Thyroid gland (tissue), 4 donors: ENCODE results near the gene SPOCK1. TPM values are rescaled to one million over a fixed set of nuclear protein-coding genes. Genes with fewer than 3 reads are reported as not detected.

Experiments
- DNase-seq, 2 donors: peaks; one replicate each; pipeline ENCODE4 v3.0.0-alpha.2; 2019
- H3K27ac ChIP-seq, 3 donors: fragments of 200-600 bp; sonication (generic); 1 replicate in 2 of 3; 2 replicates in 1 of 3; pipeline ENCODE4 v1.5.1; 2016 to 2019; ENCODE audit warnings: mild to moderate bottlenecking in 1 of 3, moderate library complexity in 1 of 3
- H3K27me3 ChIP-seq: fragments of 200-600 bp; sonication (generic); one replicate; pipeline ENCODE4 v1.5.1; 2019
- H3K36me3 ChIP-seq, 2 donors: fragments of 200-600 bp; sonication (generic); one replicate each; pipeline ENCODE4 v1.5.1; 2016 to 2019
- H3K4me1 ChIP-seq, 2 donors: fragments of 200-600 bp; sonication (generic); one replicate each; pipeline ENCODE4 v1.5.1; 2017 to 2019
- H3K4me3 ChIP-seq, 3 donors: fragments of 200-600 bp; sonication (generic); replicated peaks in 1 of 3; 1 replicate in 2 of 3; 2 replicates in 1 of 3; pipeline ENCODE4 v1.5.1; 2016; ENCODE audit warnings: mild to moderate bottlenecking in 1 of 3
- H3K9me3 ChIP-seq: fragments of 200-600 bp; sonication (generic); one replicate; pipeline ENCODE4 v1.5.1; 2017
- POLR2A ChIP-seq, 2 donors: fragments of 450-650 bp; IDR thresholded peaks; one replicate each; pipeline ENCODE4 v1.6.1; 2017; ENCODE audit warnings: antibody characterized with exemption in 2 of 2, mild to moderate bottlenecking in 2 of 2, moderate library complexity in 1 of 2
- WGBS, 2 donors: methylation state at CpG; one replicate each; pipeline ENCODE4 v1.1.5; 2017; 5-methylcytosine and 5-hydroxymethylcytosine counted together
- intact Hi-C: fragments of 100-400 bp; cut with DNase I; formaldehyde crosslinking; loops from one replicate; pipeline ENCODE4 v1.15.1; 2023
- total RNA-seq, 4 donors: library from RNA; depleted of rRNA; stranded (reverse); fragments of >200 nt; gene quantifications; one replicate each; pipeline ENCODE4 v1.2.3, GENCODE V29; 2016
- TF ChIP-seq, protein P1 (sequence below), 6 experiments: fragments of 200-600 bp in 3 of 6; fragments of 450-650 bp in 3 of 6; sonication (generic) in 3 of 6; IDR thresholded peaks; one replicate each; pipeline ENCODE4 v1.5.1; 2016 to 2019; ENCODE audit warnings: antibody characterized with exemption in 6 of 6, mild to moderate bottlenecking in 2 of 6, inconsistent platforms in 1 of 6, moderate library complexity in 1 of 6

SPOCK1 gene
- total RNA-seq, 4 donors from 2014 or later: 15.8 to 34.1 (median 27.5) TPM

- Histone ChIP-seq H3K27me3 (no peaks in the 10 kb centered on the region), H3K27ac (no peak overlapping the region), H3K4me3 (no peak overlapping the region), H3K4me1 (peaks cover 0 to 12% of the 10 kb centered on the region in 2 donors), H3K9me3 (no peaks in the 10 kb centered on the region), H3K36me3 (no peaks in the 10 kb centered on the region)
- no peak for DNase-seq
- 88 to 96% methylated on average over 2 of the region's 2 CpGs for WGBS, 2 donors
- TF ChIP-seq, protein P1, sequence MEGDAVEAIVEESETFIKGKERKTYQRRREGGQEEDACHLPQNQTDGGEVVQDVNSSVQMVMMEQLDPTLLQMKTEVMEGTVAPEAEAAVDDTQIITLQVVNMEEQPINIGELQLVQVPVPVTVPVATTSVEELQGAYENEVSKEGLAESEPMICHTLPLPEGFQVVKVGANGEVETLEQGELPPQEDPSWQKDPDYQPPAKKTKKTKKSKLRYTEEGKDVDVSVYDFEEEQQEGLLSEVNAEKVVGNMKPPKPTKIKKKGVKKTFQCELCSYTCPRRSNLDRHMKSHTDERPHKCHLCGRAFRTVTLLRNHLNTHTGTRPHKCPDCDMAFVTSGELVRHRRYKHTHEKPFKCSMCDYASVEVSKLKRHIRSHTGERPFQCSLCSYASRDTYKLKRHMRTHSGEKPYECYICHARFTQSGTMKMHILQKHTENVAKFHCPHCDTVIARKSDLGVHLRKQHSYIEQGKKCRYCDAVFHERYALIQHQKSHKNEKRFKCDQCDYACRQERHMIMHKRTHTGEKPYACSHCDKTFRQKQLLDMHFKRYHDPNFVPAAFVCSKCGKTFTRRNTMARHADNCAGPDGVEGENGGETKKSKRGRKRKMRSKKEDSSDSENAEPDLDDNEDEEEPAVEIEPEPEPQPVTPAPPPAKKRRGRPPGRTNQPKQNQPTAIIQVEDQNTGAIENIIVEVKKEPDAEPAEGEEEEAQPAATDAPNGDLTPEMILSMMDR (IDR thresholded peaks at IDR 0.05): no peak
- TF ChIP-seq POLR2A (IDR thresholded peaks at IDR 0.05): no peak
- intact Hi-C loops: no loop called here
These were observed 428.6 kb downstream of the SPOCK1 start for GRCh38 chr5:137070521-137070920.

DNA sequence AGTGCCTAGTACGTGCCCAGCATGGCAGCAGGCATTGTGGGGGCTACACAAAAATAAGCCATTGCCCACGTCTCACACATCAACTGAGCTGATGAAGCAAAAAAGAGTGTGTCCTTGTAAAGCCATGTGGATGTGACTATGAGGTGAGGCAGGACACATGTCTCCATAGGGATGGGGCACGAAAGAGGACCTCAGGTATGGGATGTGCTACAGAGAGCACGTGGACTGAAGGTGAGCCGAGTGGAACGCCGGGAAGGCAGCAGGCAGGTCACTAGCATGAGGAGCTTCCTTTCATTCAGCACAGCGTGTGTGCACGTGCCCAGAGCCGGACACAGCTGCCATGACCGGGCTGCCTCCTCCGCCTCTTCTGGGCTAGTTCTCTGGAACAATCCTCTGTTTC, 429.8 kb downstream of the SPOCK1 start:
- Histone ChIP-seq H3K4me3 (no peak overlapping the region), H3K27ac (no peak overlapping the region), H3K4me1 (peaks cover 0 to 12% of the 10 kb centered on the region in 2 donors), H3K36me3 (no peaks in the 10 kb centered on the region), H3K9me3 (no peaks in the 10 kb centered on the region), H3K27me3 (no peaks in the 10 kb centered on the region)
- intact Hi-C loops: no loop called here
- DNase-seq: no peak
- TF ChIP-seq POLR2A (IDR thresholded peaks at IDR 0.05): no peak
- TF ChIP-seq, protein P1 (IDR thresholded peaks at IDR 0.05): no peak
- WGBS, 2 donors: 90 to 91% methylated on average over 11 to 12 of the region's 12 CpGs

DNA sequence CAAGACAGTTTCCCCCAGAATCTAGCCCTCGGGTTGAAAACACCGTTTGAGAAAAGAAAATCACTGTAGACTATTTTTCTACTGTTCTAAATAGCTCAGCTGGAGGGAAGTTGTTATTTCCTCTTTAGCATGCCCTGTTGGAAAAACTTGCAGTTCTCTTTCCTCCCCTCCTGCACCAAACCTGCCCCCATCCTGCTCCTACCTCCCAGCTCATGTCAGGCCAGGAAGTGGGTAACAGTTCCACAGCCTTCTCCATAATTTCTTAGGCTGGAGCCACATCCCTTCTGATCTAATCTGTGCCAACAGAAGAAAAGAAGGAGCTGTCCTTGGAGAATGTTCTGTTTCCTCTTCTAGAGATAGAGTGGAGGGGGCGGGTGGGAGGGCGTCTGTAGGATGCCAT, 437.7 kb downstream of the SPOCK1 start:
- H3K4me3 ChIP-seq: no peak overlapping the region
- TF ChIP-seq, protein P1 (IDR thresholded peaks at IDR 0.05): no peak
- TF ChIP-seq POLR2A (IDR thresholded peaks at IDR 0.05): no peak
- H3K36me3 ChIP-seq: no peaks in the 10 kb centered on the region
- intact Hi-C loops: no loop called here
- 55 to 69% methylated on average over 4 of the region's 4 CpGs for WGBS, 2 donors
- H3K9me3 ChIP-seq: no peaks in the 10 kb centered on the region
- no peak for DNase-seq
- no peaks in the 10 kb centered on the region for H3K4me1 ChIP-seq
- no peaks in the 10 kb centered on the region for H3K27me3 ChIP-seq
- no peak overlapping the region for H3K27ac ChIP-seq

DNA sequence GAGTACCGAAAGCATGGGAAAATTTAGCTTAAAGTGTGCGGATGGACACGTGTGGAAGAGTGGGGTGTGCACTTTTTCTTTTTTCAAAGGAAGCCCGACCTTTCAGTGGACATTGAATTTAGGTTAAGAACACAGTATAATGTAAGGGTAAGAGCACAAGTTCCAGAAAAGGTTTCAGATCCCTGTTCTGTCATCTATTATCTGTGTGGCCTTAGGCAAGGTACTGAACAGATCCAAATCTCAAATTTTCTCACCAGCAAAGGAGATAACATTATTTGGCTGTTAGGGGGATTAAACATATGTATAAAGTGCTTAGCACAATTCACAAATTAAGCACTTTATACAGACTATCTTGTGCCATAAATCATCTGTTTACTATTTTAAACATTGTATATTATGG, 441.0 kb downstream of the SPOCK1 start:
- 85 to 91% methylated on average over 4 of the region's 4 CpGs for WGBS, 2 donors
- no peak overlapping the region for H3K4me3 ChIP-seq
- intact Hi-C loops: no loop called here
- DNase-seq: no peak
- H3K9me3 ChIP-seq: no peaks in the 10 kb centered on the region
- no peak overlapping the region for H3K27ac ChIP-seq
- TF ChIP-seq POLR2A (IDR thresholded peaks at IDR 0.05): no peak
- TF ChIP-seq, protein P1 (IDR thresholded peaks at IDR 0.05): no peak
- no peaks in the 10 kb centered on the region for H3K4me1 ChIP-seq
- no peaks in the 10 kb centered on the region for H3K36me3 ChIP-seq
- no peaks in the 10 kb centered on the region for H3K27me3 ChIP-seq

GRCh38 chr5:137056676-137057075, 442.4 kb downstream of the SPOCK1 start:
- no peak for TF ChIP-seq POLR2A (IDR thresholded peaks at IDR 0.05)
- TF ChIP-seq, protein P1 (IDR thresholded peaks at IDR 0.05): no peak
- no peaks in the 10 kb centered on the region for H3K9me3 ChIP-seq
- H3K27me3 ChIP-seq: no peaks in the 10 kb centered on the region
- H3K27ac ChIP-seq: no peak overlapping the region
- 96 to 100% methylated on average over 2 of the region's 2 CpGs for WGBS, 2 donors
- no peak overlapping the region for H3K4me3 ChIP-seq
- H3K4me1 ChIP-seq: no peaks in the 10 kb centered on the region
- intact Hi-C loops: no loop called here
- no peaks in the 10 kb centered on the region for H3K36me3 ChIP-seq
- DNase-seq: no peak
